HFFc6 (cell line): Measurements from ENCODE around the gene TMEM38A. TPM values are rescaled to one million over a fixed set of nuclear protein-coding genes. Genes with fewer than 3 reads are reported as not detected.
"Not testable (repeated sequence)": the region's sequence is repeated elsewhere in the genome, so short reads cannot be mapped to it uniquely, and the experiment has no call there.

Source experiments
- DNase-seq: peaks from one replicate; pipeline ENCODE4 v3.0.0-alpha.2; 2018
- H3K27ac Mint-ChIP-seq: 2 replicates; pipeline ENCODE4 v1.8.0; 2020; ENCODE audit warnings: mild to moderate bottlenecking, mixed read lengths
- H3K27me3 Mint-ChIP-seq: 2 replicates; pipeline ENCODE4 v1.8.0; 2021; ENCODE audit warnings: mild to moderate bottlenecking, moderate library complexity, mixed read lengths; ENCODE audit not compliant: insufficient read depth
- H3K36me3 Mint-ChIP-seq: 2 replicates; pipeline ENCODE4 v1.8.0; 2021; ENCODE audit warnings: low read depth, mixed read lengths
- H3K4me1 Mint-ChIP-seq: 2 replicates; pipeline ENCODE4 v1.8.0; 2020; ENCODE audit warnings: low read depth, mixed read lengths
- H3K4me3 Mint-ChIP-seq: 2 replicates; pipeline ENCODE4 v1.8.0; 2020; ENCODE audit warnings: mild to moderate bottlenecking, moderate library complexity, mixed read lengths
- H3K9me3 Mint-ChIP-seq: 2 replicates; pipeline ENCODE4 v1.8.0; 2020; ENCODE audit warnings: mild to moderate bottlenecking, mixed read lengths
- total RNA-seq, 6 experiments: library from RNA; stranded (reverse); fragmentation: NEBNext Ultra II Directional; extraction: Animal tissue kit (Norgen Biotek cat#: 25700); gene quantifications; 2 replicates in 1 of 6; 3 replicates in 5 of 6; pipeline ENCODE4 v1.2.3, GENCODE V29; 2021
- TF ChIP-seq, protein P1 (sequence below): fragments of 200-600 bp; sonication (generic); IDR thresholded peaks from 2 replicates; pipeline ENCODE4 v1.5.0; 2021; ENCODE audit warnings: antibody characterized with exemption, mild to moderate bottlenecking

Gene TMEM38A
- total RNA-seq, 6 experiments from 2014 or later, result 0.26 to 2.0 (median 1.0) TPM

DNA sequence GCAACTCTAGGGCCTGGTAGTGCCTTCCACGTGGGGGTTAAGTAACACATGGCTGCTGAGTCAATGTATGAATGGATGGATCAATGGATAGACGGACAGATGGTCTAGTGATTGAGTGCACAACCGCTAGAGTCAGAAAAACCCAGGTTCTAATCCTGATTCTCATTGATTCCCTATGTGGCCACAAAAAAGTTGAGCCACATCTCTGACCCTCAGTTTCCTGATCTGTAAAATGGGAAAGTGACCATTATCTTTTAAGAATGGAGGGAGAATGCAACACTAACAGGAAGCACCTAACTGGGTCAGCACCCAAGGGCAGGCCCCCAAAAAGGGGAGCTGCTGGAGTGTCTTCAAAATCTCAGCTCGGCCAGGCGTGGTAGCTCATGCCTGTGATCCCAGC, 3.6 kb upstream of the TMEM38A start:
- TF ChIP-seq, protein P1, sequence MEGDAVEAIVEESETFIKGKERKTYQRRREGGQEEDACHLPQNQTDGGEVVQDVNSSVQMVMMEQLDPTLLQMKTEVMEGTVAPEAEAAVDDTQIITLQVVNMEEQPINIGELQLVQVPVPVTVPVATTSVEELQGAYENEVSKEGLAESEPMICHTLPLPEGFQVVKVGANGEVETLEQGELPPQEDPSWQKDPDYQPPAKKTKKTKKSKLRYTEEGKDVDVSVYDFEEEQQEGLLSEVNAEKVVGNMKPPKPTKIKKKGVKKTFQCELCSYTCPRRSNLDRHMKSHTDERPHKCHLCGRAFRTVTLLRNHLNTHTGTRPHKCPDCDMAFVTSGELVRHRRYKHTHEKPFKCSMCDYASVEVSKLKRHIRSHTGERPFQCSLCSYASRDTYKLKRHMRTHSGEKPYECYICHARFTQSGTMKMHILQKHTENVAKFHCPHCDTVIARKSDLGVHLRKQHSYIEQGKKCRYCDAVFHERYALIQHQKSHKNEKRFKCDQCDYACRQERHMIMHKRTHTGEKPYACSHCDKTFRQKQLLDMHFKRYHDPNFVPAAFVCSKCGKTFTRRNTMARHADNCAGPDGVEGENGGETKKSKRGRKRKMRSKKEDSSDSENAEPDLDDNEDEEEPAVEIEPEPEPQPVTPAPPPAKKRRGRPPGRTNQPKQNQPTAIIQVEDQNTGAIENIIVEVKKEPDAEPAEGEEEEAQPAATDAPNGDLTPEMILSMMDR, result no peak
- no peaks in the 10 kb centered on the region for H3K9me3 Mint-ChIP-seq
- DNase-seq, result no peak
- H3K4me1 Mint-ChIP-seq, result peaks cover 12% of the 10 kb centered on the region
- no peaks in the 10 kb centered on the region for H3K27me3 Mint-ChIP-seq
- no peak overlapping the region for H3K4me3 Mint-ChIP-seq
- H3K36me3 Mint-ChIP-seq, result peaks cover 33% of the 10 kb centered on the region
- no peak overlapping the region for H3K27ac Mint-ChIP-seq

DNA sequence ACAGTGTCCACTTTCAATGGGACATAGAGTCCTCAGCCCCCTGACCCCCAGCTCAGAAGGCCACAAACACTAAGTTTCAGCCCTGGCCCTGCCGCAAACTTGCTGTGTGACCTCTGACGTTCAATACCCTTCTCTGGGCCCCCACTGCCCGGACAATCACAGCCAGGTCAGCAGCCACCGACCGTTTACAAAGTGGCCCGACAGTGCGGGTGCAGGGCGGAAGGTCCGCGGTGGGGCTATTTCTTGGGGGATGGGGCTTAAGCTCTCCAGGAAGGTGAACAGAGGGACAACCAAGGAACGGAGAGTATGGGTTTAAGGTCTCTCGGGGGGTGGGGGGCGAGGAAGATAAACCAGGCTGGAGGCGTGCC, 1.5 kb upstream of the TMEM38A start:
- TF ChIP-seq, protein P1, result no peak
- H3K27ac Mint-ChIP-seq, result peak overlapping the region; percentile 99
- H3K27me3 Mint-ChIP-seq, result peaks cover 9% of the 10 kb centered on the region
- peaks cover 18% of the 10 kb centered on the region for H3K36me3 Mint-ChIP-seq
- DNase-seq, result no peak
- H3K4me1 Mint-ChIP-seq, result peaks cover 12% of the 10 kb centered on the region
- peak overlapping the region; percentile 100 for H3K4me3 Mint-ChIP-seq
- H3K9me3 Mint-ChIP-seq, result no peaks in the 10 kb centered on the region

DNA sequence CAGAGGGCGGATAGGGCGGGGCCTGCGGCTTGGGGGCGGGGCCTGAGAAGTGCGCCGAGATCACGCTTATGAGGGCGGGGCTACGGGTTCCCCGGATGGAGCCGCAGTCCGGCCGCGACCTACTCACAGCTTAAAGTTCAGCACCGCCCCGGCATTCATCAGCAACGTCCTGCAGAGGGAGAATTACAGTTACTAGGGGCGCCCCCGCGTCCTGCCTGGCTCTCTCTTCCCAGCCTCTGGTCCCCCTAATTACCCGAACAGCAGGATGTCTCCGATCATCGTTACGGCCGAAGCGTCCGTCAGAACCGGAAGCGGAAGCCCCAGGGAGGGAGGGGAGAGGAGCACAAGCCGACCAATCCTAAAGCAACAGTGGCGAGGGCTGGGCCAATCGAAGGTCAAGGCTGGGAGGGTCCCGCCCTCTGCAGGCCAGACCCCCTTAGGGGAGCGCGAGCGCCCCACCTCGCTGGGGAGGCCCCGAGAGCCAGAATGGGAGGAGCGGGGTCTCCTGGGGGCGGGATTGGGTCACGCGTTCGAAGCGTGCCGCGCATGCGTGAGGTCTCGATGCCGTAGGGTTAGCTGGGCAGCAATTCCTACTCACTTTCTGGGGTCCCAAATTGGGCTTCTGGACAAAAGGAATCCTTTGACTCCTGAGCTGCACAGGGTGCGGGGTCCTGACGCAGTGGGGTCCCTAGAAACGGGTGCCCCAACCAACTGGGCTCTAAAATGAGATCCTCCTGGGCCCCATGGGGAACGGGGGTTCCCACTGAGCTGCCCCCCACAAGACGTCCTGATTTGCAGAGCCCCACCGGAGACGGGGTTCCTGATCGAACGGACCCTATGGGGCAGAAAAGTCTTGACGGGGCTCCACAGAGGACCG, 869 bp upstream of the TMEM38A start, which contains the start of gene SMIM7:
Gene SMIM7 (minus strand): TSS at position 313 of the 877 bp plus-strand sequence. CDS start 34 bp downstream, at position 279.
- TF ChIP-seq, protein P1, result peak; percentile 64
- Mint-ChIP-seq H3K9me3 (no peaks in the 10 kb centered on the region), H3K27ac (peak within 1 kb of the TSS; percentile 99), H3K4me3 (peak within 1 kb of the TSS; percentile 100), H3K4me1 (peaks cover 12% of the 10 kb centered on the region), H3K27me3 (peaks cover 9% of the 10 kb centered on the region), H3K36me3 (peaks cover 14% of the 10 kb centered on the region)
- peak; percentile 98 for DNase-seq

DNA sequence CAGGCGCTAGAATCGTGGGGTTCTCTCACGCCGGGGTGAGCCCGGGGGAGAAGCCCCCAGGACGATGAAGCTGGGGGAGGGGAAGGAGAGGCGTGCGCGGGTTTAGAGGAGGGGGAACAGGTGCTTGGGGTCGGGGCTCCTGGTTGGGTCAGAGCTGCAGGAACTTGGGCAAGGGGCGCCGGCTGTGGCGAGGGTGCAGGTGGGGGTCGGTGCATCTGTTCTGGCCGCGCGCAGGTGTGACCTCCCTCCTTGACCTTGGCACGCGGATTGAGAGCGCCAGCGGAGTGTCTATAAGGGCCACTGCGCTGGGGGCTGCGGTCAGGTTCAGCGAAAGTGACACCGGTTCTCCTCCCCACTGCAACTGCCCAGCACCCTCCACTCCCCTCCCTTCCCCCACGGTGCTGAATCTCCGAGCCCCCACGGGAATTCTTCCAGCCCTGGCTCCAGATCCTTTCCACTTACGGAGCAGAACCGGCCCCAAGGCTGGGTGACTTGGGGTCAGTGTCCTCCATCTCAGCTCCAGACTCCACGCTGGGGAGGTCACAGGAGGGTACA, 618 bp downstream of the TMEM38A start:
- Mint-ChIP-seq H3K27ac (peak overlapping the region; percentile 18; the same call in 1 of the 2 replicates), H3K36me3 (peaks cover 14% of the 10 kb centered on the region), H3K4me3 (peak overlapping the region; percentile 76), H3K27me3 (peaks cover 14% of the 10 kb centered on the region), H3K9me3 (no peaks in the 10 kb centered on the region), H3K4me1 (peaks cover 12% of the 10 kb centered on the region)
- DNase-seq, result no peak
- TF ChIP-seq, protein P1, result no peak

DNA sequence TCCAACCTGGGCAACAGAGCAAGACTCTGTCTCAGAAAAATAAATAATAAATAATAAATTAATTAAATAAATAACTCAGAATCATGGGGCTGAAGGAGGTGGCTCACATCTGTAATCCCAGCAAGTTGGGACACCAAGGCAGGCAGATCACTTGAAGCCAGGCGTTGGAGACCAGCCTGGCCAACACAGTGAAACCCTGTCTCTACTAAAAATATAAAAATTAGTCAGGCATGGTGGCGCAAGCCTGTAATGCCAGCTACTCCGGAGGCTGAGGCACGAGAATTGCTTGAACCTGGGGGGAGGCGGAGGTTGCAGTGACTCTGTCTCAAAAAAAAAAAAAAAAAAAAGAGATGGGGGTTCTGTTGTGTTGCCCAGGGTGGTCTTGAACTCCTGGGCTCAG, 7.2 kb downstream of the TMEM38A start:
- Mint-ChIP-seq H3K27me3 (peaks cover 12% of the 10 kb centered on the region), H3K36me3 (no peaks in the 10 kb centered on the region), H3K9me3 (no peaks in the 10 kb centered on the region), H3K27ac (no peak overlapping the region), H3K4me3 (no peak overlapping the region), H3K4me1 (no peaks in the 10 kb centered on the region)
- TF ChIP-seq, protein P1, result no peak
- no peak for DNase-seq

DNA sequence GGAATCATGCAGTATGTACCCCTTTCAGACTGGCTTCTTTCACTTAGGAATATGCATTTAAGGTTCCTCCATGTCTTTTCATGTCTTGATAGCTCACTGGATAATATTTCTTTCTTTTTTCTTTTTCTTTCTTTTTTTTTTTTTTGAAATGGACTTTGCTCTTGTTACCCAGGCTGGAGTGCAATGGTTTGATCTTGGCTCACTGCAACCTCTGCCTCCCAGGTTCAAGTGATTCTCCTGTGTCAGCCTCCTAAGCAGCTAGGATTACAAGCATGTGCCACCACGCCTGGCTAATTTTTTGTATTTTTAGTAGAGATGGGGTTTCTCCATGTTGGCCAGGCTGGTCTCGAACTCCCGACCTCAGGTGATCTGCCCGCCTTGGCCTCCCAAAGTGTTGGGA, 7.8 kb downstream of the TMEM38A start:
- peaks cover 11% of the 10 kb centered on the region for H3K27me3 Mint-ChIP-seq
- not testable (repeated sequence) for H3K27ac Mint-ChIP-seq

More for the DNA sequence above, 7.8 kb downstream of the TMEM38A start:
- not testable (repeated sequence) for DNase-seq, H3K9me3 Mint-ChIP-seq, H3K4me3 Mint-ChIP-seq, H3K4me1 Mint-ChIP-seq, H3K36me3 Mint-ChIP-seq
